OCI-LY1 (cell line): ENCODE results near the gene FCRL2.

Source experiments
- H2AFZ ChIP-seq: fragments of 200-600 bp; sonication (generic), shearing (Covaris generic); 2 replicates; pipeline ENCODE4 v1.6.0; 2014; ENCODE audit warnings: antibody characterized with exemption, mild to moderate bottlenecking, low read length
- H3F3A ChIP-seq: fragments of 200-600 bp; sonication (generic), shearing (Covaris generic); 2 replicates; pipeline ENCODE4 v1.6.0; 2014; ENCODE audit warnings: mild to moderate bottlenecking, antibody characterized with exemption, low read length, moderate library complexity; ENCODE audit not compliant: insufficient read depth
- H3K27ac ChIP-seq: fragments of 200-600 bp; sonication (generic); 2 replicates; pipeline ENCODE4 v1.5.1; 2014; ENCODE audit warnings: low read length, mixed run types, mild to moderate bottlenecking, low read depth; ENCODE audit not compliant: poor library complexity, severe bottlenecking
- H3K27me3 ChIP-seq: fragments of 200-600 bp; sonication (generic); 2 replicates; pipeline ENCODE4 v1.6.0; 2014; ENCODE audit warnings: antibody characterized with exemption, mild to moderate bottlenecking, low read length, moderate library complexity; ENCODE audit not compliant: insufficient read depth
- H3K36me3 ChIP-seq: fragments of 200-600 bp; sonication (generic); 2 replicates; pipeline ENCODE4 v1.6.1; 2014; ENCODE audit warnings: mild to moderate bottlenecking, antibody characterized with exemption, low read length, moderate library complexity, mixed read lengths; ENCODE audit not compliant: insufficient read depth
- H3K4me1 ChIP-seq: fragments of 200-600 bp; sonication (generic); 2 replicates; pipeline ENCODE4 v1.5.1; 2014; ENCODE audit warnings: mild to moderate bottlenecking, low read length, moderate library complexity; ENCODE audit not compliant: insufficient read depth, severe bottlenecking
- H3K4me2 ChIP-seq: fragments of 200-600 bp; sonication (generic), shearing (Covaris generic); 2 replicates; pipeline ENCODE4 v1.6.1; 2014; ENCODE audit warnings: low read length
- H3K4me3 ChIP-seq: fragments of 200-600 bp; sonication (generic); 2 replicates; pipeline ENCODE4 v1.5.1; 2014; ENCODE audit warnings: low read length, low read depth, mild to moderate bottlenecking, mixed read lengths; ENCODE audit not compliant: poor library complexity, severe bottlenecking
- H3K79me2 ChIP-seq: fragments of 200-600 bp; shearing (Covaris generic); 2 replicates; pipeline ENCODE4 v1.6.1; 2016; ENCODE audit warnings: mixed run types, low read length, mixed read lengths; ENCODE audit not compliant: insufficient read depth
- H3K9ac ChIP-seq: fragments of 200-600 bp; sonication (generic), shearing (Covaris generic); 2 replicates; pipeline ENCODE4 v1.6.1; 2014; ENCODE audit warnings: mild to moderate bottlenecking, low read length, mixed read lengths
- H3K9me2 ChIP-seq: fragments of 200-600 bp; sonication (generic), shearing (Covaris generic); 2 replicates; pipeline ENCODE4 v1.6.1; 2014; ENCODE audit warnings: low read depth, mild to moderate bottlenecking, low read length, mixed read lengths
- H3K9me3 ChIP-seq: fragments of 200-600 bp; shearing (Covaris generic); 2 replicates; pipeline ENCODE4 v1.6.1; 2014; ENCODE audit warnings: low read length, mixed read lengths
- H4K20me1 ChIP-seq: fragments of 200-600 bp; sonication (generic), shearing (Covaris generic); 2 replicates; pipeline ENCODE4 v1.6.0; 2016; ENCODE audit warnings: mild to moderate bottlenecking, low read length; ENCODE audit not compliant: insufficient read depth
- EZH2 ChIP-seq: fragments of 200-600 bp; sonication (generic), shearing (Covaris generic); IDR thresholded peaks from 2 replicates; pipeline ENCODE4 v1.8.0; 2017; ENCODE audit warnings: borderline replicate concordance, mixed run types, mild to moderate bottlenecking, antibody characterized with exemption, low read length, moderate library complexity, mixed read lengths
- TF ChIP-seq, protein P1 (sequence below): fragments of 200-600 bp; sonication (generic), shearing (Covaris generic); IDR thresholded peaks from 2 replicates; pipeline ENCODE4 v1.5.1; 2017; ENCODE audit warnings: mild to moderate bottlenecking, antibody characterized with exemption, low read length, moderate library complexity, mixed read lengths

The FCRL2 gene

DNA sequence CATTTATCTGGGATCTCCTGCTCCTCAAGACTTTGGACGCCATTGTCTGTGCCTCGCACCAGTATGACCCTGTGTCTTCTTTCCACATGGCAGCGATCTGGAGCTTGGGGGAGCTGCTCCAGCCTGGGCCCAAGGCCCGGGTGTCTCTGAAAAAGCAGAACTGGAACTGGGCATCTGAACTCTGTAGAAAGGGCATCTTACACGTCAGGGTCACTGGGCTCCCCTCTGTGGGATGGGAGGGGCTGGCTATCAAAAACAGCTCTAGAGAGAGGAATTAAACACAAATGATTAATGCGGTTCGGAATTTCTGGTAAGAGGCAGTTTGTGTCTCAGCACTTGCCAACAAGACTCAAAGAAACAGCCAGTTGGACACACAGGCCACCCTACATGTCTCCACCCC is 26.9 kb upstream of the FCRL2 start:
- H3K4me1 ChIP-seq = peaks cover 58% of the 10 kb centered on the region
- no peaks in the 10 kb centered on the region for H4K20me1 ChIP-seq
- no peaks in the 10 kb centered on the region for H3K79me2 ChIP-seq
- H3K27me3 ChIP-seq = no peaks in the 10 kb centered on the region
- H3K27ac ChIP-seq = peak overlapping the region; percentile 98
- no peak overlapping the region for H3K4me2 ChIP-seq
- 0 out of 2 replicates have a peak, but pooled peaks cover 5% of the 10 kb centered on the region for H3F3A ChIP-seq
- TF ChIP-seq, protein P1, sequence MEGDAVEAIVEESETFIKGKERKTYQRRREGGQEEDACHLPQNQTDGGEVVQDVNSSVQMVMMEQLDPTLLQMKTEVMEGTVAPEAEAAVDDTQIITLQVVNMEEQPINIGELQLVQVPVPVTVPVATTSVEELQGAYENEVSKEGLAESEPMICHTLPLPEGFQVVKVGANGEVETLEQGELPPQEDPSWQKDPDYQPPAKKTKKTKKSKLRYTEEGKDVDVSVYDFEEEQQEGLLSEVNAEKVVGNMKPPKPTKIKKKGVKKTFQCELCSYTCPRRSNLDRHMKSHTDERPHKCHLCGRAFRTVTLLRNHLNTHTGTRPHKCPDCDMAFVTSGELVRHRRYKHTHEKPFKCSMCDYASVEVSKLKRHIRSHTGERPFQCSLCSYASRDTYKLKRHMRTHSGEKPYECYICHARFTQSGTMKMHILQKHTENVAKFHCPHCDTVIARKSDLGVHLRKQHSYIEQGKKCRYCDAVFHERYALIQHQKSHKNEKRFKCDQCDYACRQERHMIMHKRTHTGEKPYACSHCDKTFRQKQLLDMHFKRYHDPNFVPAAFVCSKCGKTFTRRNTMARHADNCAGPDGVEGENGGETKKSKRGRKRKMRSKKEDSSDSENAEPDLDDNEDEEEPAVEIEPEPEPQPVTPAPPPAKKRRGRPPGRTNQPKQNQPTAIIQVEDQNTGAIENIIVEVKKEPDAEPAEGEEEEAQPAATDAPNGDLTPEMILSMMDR = no peak
- no peak for TF ChIP-seq EZH2
- no peaks in the 10 kb centered on the region for H3K9me2 ChIP-seq
- no peaks in the 10 kb centered on the region for H3K9me3 ChIP-seq
- no peak overlapping the region for H2AFZ ChIP-seq
- peaks cover 23% of the 10 kb centered on the region for H3K36me3 ChIP-seq
- no peak overlapping the region for H3K9ac ChIP-seq
- no peak overlapping the region for H3K4me3 ChIP-seq

DNA sequence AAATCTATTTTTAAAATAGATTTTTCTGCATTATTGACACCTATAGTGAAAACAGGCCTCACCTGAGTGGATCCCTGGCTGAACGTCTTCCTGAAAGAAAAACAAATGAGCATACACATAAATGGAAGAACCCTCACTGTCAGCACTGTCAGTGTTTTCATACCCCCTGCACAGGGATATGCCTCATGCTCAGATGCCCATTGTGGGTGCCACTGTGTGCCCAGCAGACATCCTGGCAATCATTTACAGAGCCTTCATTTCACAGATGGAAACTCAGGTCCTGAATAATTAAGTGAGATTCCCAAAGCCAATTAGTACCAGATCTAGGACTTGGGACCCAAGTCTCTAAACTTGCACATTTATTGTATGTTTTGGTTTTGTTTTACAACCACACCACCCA is 23.1 kb upstream of the FCRL2 start:
- H3K9ac ChIP-seq = no peak overlapping the region
- H3K4me3 ChIP-seq = no peak overlapping the region
- H3K9me2 ChIP-seq = no peaks in the 10 kb centered on the region
- H3K4me2 ChIP-seq = no peak overlapping the region
- H3F3A ChIP-seq = no peaks in the 10 kb centered on the region
- peaks cover 51% of the 10 kb centered on the region for H3K36me3 ChIP-seq
- H3K27me3 ChIP-seq = no peaks in the 10 kb centered on the region
- H3K9me3 ChIP-seq = 0 out of 2 replicates have a peak, but pooled peaks cover 3% of the 10 kb centered on the region
- peak overlapping the region; percentile 7 for H3K27ac ChIP-seq
- TF ChIP-seq, protein P1 = no peak
- no peak for TF ChIP-seq EZH2
- peaks cover 32% of the 10 kb centered on the region for H3K4me1 ChIP-seq
- H2AFZ ChIP-seq = no peak overlapping the region
- H4K20me1 ChIP-seq = no peaks in the 10 kb centered on the region
- H3K79me2 ChIP-seq = no peaks in the 10 kb centered on the region

DNA sequence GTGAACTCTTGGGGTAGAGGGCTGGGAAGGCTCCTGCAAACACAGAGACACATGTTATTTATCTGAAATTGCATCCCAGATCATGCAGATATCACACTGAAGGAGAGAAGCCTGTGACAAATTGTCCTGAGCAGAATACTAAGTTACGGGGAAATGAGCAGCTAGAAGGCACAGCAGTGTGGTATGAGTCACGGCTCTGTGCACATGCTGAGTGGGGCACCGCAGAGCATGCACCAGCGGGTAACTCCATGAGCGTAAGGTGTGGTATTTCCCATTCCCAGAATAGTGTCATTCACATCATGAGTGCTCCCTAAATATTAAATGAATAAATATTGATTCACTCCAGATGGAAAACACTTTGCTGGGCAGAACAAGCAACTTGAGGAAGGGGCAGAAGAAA is 21.3 kb upstream of the FCRL2 start:
- H2AFZ ChIP-seq = no peak overlapping the region
- peaks cover 17% of the 10 kb centered on the region for H3K4me1 ChIP-seq
- peaks cover 13% of the 10 kb centered on the region; the same call in 1 of the 2 replicates for H3K9me3 ChIP-seq
- H3K36me3 ChIP-seq = peaks cover 61% of the 10 kb centered on the region
- H3K9ac ChIP-seq = no peak overlapping the region; the same call in 1 of the 2 replicates
- H3K27ac ChIP-seq = peak overlapping the region; percentile 4
- no peaks in the 10 kb centered on the region for H3F3A ChIP-seq
- no peaks in the 10 kb centered on the region for H3K27me3 ChIP-seq
- peak overlapping the region; percentile 12; the same call in 1 of the 2 replicates for H3K4me2 ChIP-seq
- no peaks in the 10 kb centered on the region for H3K79me2 ChIP-seq
- H3K9me2 ChIP-seq = no peaks in the 10 kb centered on the region
- H4K20me1 ChIP-seq = no peaks in the 10 kb centered on the region
- H3K4me3 ChIP-seq = no peak overlapping the region
- TF ChIP-seq, protein P1 = no peak
- no peak for TF ChIP-seq EZH2
